ENCODE results near the gene OTUD1. TPM values are rescaled to one million over a fixed set of nuclear protein-coding genes. Genes with fewer than 3 reads are reported as not detected.

The OTUD1 gene, protein sequence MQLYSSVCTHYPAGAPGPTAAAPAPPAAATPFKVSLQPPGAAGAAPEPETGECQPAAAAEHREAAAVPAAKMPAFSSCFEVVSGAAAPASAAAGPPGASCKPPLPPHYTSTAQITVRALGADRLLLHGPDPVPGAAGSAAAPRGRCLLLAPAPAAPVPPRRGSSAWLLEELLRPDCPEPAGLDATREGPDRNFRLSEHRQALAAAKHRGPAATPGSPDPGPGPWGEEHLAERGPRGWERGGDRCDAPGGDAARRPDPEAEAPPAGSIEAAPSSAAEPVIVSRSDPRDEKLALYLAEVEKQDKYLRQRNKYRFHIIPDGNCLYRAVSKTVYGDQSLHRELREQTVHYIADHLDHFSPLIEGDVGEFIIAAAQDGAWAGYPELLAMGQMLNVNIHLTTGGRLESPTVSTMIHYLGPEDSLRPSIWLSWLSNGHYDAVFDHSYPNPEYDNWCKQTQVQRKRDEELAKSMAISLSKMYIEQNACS
- polyA plus RNA-seq (2011; rRNA removed) (2.3 and 2.4 TPM in 2 replicates), polyA plus RNA-seq (2017; fragmentation: RNase III; extraction: RNeasy Plus Mini Kit Qiagen cat#74134 plus additional on column Dnase treatment) (1.8 to 2.5 TPM (median 2.4 TPM) in 3 replicates), polyA minus RNA-seq (2011; rRNA and poly(A)+ RNA removed) (2.1 and 2.3 TPM in 2 replicates)
- polyA plus RNA-seq (2012; cell fraction: cytosol; rRNA removed): 0.99 and 1.4 TPM in 2 replicates
- polyA plus RNA-seq (2012; cell fraction: nucleus; rRNA removed): 1.1 and 1.3 TPM in 2 replicates

DNA sequence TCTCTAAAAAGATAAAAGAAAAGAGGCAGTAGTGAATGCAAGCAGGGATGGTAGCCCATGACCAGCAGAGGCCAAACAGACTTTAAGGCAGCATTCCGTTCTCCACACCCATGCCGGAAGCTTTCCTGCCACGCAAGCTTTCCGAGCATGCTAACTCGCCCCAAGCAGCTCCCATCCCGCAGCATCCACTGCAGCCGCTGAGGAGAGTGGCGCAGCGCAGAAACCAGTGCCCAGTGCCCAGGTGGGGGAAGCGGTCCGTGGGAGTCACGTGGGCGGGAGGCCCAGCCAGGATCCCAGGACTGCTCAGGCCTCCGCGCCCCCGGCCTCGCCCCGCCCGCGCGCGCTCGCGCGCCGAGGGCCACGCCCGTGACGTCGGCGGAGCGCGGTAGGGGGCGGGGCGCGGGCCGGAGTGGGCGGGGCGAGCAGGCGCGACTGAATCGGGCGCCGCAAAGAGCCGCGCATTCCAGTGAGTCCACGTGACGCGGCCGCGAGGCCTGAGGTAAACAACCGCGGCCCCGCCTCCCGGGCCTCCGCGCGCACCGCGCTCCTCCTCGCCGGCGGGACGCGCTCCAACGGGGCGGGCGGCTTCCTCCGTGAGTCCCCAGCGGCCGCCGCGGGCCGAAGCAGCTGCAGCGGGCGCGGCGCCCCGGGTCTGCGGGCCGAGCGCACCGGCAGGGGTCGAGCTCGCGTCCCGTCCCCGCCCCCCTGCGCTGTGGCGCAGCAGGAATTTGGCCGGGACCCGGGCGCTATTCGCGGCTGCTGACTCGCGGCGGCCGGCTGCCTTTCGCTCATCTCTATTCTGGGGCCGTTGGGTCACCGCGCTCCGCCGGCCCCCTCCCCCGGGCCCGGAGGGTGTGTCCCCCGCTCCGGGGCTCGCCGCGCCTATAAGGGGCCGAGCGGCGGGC, at the start of gene OTUD1:
TSS of gene OTUD1 (plus strand) at position 529 of the 905 bp plus-strand sequence. CDS start 383 bp downstream, outside the sequence.
- Histone ChIP-seq H3K4me3 (peak within 1 kb of the TSS; percentile 83), H3K27ac (peak within 1 kb of the TSS; percentile 78 to 89), H3K4me2 (peak within 1 kb of the TSS; percentile 89), H3K9me3 (no peaks in the 10 kb centered on the region), H3K4me1 (peaks cover 17% of the 10 kb centered on the region; the same call in 2 of the 3 replicates)
- ChIA-PET POLR2A (interaction anchor here (0.5 to 1.3 kb wide), 3 partner anchors 14 to 1193 kb away, joined by 3 to 4 read pairs (median 3); no protein-coding TSS in a partner anchor), CTCF (interaction anchor here (0.6 to 1.6 kb wide), 4 partner anchors 81 to 100 kb away, joined by 3 to 6 read pairs (median 4); partner anchors contain the start of gene C10orf67)
- no peak for FAIRE-seq
- DNase-seq (ENCODE audit: low read depth in 1 of 2, low spot score in 1 of 2): peak; percentile 85 to 91
- WGBS (ENCODE audit: missing lambda C conversion rate): 0% methylated on average over 10 of the region's 115 CpGs
- peak; percentile 84 to 90 for ATAC-seq
- TF ChIP-seq, protein P1, sequence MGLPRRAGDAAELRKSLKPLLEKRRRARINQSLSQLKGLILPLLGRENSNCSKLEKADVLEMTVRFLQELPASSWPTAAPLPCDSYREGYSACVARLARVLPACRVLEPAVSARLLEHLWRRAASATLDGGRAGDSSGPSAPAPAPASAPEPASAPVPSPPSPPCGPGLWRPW (IDR thresholded peaks at IDR 0.05): no peak
- TF ChIP-seq CHD4 (IDR thresholded peaks at IDR 0.05; ENCODE audit: borderline replicate concordance) (no peak), EP300 (IDR thresholded peaks at IDR 0.05) (no peak), NPAS2 (CRISPR knock-in tag; IDR thresholded peaks at IDR 0.05; ENCODE audit: borderline replicate concordance) (peak; percentile 77; the same call in 1 of the 2 replicates), HEYL (CRISPR knock-in tag; IDR thresholded peaks at IDR 0.05) (no peak), ZSCAN20 (CRISPR knock-in tag; IDR thresholded peaks at IDR 0.05) (no peak), KDM1A (IDR thresholded peaks at IDR 0.05; ENCODE audit: low read depth) (no peak), TP53 (CRISPR knock-in tag; IDR thresholded peaks at IDR 0.05) (no peak), FOXS1 (CRISPR knock-in tag; IDR thresholded peaks at IDR 0.05) (no peak), ZNF302 (CRISPR knock-in tag; IDR thresholded peaks at IDR 0.05) (no peak), SMC3 (IDR thresholded peaks at IDR 0.05) (no peak), JUN (IDR thresholded peaks at IDR 0.05) (peak in 1 of 2 experiments; percentile 10; a peak in 1 of 5 replicates), RCOR1 (IDR thresholded peaks at IDR 0.05; ENCODE audit: low read depth, low read length) (no peak), HDAC2 (IDR thresholded peaks at IDR 0.05) (no peak), POLR2AphosphoS2 (conservative IDR thresholded peaks at IDR 0.05; ENCODE audit: low read length) (no peak), RNF2 (IDR thresholded peaks at IDR 0.05; ENCODE audit: borderline replicate concordance, low read depth) (no peak), RFX5 (IDR thresholded peaks at IDR 0.05) (no peak), HOXB13 (CRISPR knock-in tag; IDR thresholded peaks at IDR 0.05; ENCODE audit: low read depth) (peak; percentile 56; the same call in 1 of the 2 replicates), EHF (CRISPR knock-in tag; IDR thresholded peaks at IDR 0.05) (no peak), TFCP2L1 (CRISPR knock-in tag; IDR thresholded peaks at IDR 0.05) (no peak), ZFP36 (IDR thresholded peaks at IDR 0.05; ENCODE audit: borderline replicate concordance, partially characterized antibody) (no peak), NR3C1 (IDR thresholded peaks at IDR 0.05) (no peak), POLR2A (IDR thresholded peaks at IDR 0.05; ENCODE audit: low read length) (peak; percentile 65), MAFK (IDR thresholded peaks at IDR 0.05; ENCODE audit: partially characterized antibody) (no peak)
- TF ChIP-seq, protein P2, sequence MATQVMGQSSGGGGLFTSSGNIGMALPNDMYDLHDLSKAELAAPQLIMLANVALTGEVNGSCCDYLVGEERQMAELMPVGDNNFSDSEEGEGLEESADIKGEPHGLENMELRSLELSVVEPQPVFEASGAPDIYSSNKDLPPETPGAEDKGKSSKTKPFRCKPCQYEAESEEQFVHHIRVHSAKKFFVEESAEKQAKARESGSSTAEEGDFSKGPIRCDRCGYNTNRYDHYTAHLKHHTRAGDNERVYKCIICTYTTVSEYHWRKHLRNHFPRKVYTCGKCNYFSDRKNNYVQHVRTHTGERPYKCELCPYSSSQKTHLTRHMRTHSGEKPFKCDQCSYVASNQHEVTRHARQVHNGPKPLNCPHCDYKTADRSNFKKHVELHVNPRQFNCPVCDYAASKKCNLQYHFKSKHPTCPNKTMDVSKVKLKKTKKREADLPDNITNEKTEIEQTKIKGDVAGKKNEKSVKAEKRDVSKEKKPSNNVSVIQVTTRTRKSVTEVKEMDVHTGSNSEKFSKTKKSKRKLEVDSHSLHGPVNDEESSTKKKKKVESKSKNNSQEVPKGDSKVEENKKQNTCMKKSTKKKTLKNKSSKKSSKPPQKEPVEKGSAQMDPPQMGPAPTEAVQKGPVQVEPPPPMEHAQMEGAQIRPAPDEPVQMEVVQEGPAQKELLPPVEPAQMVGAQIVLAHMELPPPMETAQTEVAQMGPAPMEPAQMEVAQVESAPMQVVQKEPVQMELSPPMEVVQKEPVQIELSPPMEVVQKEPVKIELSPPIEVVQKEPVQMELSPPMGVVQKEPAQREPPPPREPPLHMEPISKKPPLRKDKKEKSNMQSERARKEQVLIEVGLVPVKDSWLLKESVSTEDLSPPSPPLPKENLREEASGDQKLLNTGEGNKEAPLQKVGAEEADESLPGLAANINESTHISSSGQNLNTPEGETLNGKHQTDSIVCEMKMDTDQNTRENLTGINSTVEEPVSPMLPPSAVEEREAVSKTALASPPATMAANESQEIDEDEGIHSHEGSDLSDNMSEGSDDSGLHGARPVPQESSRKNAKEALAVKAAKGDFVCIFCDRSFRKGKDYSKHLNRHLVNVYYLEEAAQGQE (IDR thresholded peaks at IDR 0.05): no peak
- TF ChIP-seq, protein P3, sequence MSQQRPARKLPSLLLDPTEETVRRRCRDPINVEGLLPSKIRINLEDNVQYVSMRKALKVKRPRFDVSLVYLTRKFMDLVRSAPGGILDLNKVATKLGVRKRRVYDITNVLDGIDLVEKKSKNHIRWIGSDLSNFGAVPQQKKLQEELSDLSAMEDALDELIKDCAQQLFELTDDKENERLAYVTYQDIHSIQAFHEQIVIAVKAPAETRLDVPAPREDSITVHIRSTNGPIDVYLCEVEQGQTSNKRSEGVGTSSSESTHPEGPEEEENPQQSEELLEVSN (IDR thresholded peaks at IDR 0.05; ENCODE audit: borderline replicate concordance, low read depth): no peak; the same call in 1 of the 2 replicates
- TF ChIP-seq, protein P4, sequence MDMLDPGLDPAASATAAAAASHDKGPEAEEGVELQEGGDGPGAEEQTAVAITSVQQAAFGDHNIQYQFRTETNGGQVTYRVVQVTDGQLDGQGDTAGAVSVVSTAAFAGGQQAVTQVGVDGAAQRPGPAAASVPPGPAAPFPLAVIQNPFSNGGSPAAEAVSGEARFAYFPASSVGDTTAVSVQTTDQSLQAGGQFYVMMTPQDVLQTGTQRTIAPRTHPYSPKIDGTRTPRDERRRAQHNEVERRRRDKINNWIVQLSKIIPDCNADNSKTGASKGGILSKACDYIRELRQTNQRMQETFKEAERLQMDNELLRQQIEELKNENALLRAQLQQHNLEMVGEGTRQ (IDR thresholded peaks at IDR 0.05): peak; percentile 82
- TF ChIP-seq, protein P5, sequence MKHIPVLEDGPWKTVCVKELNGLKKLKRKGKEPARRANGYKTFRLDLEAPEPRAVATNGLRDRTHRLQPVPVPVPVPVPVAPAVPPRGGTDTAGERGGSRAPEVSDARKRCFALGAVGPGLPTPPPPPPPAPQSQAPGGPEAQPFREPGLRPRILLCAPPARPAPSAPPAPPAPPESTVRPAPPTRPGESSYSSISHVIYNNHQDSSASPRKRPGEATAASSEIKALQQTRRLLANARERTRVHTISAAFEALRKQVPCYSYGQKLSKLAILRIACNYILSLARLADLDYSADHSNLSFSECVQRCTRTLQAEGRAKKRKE (CRISPR knock-in tag; IDR thresholded peaks at IDR 0.05; ENCODE audit: low read depth): no peak
- TF ChIP-seq, protein P6, sequence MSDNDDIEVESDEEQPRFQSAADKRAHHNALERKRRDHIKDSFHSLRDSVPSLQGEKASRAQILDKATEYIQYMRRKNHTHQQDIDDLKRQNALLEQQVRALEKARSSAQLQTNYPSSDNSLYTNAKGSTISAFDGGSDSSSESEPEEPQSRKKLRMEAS (IDR thresholded peaks at IDR 0.05): peak; percentile 52
- TF ChIP-seq, protein P7, sequence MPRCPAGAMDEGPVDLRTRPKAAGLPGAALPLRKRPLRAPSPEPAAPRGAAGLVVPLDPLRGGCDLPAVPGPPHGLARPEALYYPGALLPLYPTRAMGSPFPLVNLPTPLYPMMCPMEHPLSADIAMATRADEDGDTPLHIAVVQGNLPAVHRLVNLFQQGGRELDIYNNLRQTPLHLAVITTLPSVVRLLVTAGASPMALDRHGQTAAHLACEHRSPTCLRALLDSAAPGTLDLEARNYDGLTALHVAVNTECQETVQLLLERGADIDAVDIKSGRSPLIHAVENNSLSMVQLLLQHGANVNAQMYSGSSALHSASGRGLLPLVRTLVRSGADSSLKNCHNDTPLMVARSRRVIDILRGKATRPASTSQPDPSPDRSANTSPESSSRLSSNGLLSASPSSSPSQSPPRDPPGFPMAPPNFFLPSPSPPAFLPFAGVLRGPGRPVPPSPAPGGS (IDR thresholded peaks at IDR 0.05): no peak; the same call in 2 of the 3 replicates
